ENCODE results near the gene TMA7B. TPM values are rescaled to one million over a fixed set of nuclear protein-coding genes. Genes with fewer than 3 reads are reported as not detected.
"Not testable (repeated sequence)": the region's sequence is repeated elsewhere in the genome, so short reads cannot be mapped to it uniquely, and the experiment has no call there.

Gene TMA7B
- total RNA-seq, 2 experiments from 2014 or later = 0.96 to 1.1 TPM

DNA sequence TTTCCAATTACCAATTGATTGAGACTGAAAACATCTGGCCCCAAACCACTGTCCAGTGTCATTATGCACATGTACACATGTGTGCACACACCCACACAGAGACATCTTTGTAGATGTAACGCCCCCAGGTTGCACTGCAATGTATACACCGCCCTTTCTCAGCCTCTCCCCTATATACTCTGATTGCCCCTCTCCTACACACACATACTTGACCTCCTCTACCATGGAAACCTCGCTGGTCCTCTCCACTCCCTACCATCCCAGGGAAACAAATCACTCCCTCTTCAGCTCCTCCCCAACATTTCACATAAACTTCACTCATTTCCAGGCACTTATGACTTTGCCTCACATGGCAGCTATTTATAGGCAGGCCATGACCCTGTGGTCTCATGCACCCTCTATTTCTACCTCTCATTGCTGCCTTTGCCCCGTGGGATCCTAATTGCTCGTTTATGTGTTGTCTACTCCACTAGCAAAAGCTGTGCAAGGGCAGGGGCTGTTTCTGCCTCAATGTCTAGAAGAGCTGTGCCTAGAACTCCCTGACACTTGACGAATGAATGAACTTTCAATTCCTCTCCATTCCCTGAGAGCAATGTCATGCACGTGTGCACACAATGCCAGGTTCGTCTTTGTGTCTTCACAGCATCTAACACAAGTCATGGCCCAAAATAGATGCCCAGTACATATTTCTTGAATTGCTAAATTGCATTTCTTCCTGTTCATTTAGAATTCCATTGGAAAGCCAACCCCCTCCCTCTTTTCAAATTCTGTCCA, 10.0 kb upstream of the TMA7B start:
- DNase-seq (no peak), ATAC-seq (no peak)
- ChIA-PET POLR2A (interaction anchor here (0.6 kb wide), 1 partner anchor 39 kb away, joined by 7 read pairs; no protein-coding TSS in a partner anchor), CTCF (interaction anchor here (0.6 to 3.8 kb wide), 5 partner anchors 7 to 171 kb away, joined by 3 to 29 read pairs (median 3); no protein-coding TSS in a partner anchor)
- no peak overlapping the region for H3K4me3 Mint-ChIP-seq
- peak overlapping the region; percentile 52 for H3K27ac Mint-ChIP-seq
- H3K9me3 Mint-ChIP-seq (ENCODE audit: low read depth) = no peaks in the 10 kb centered on the region
- H3K36me3 Mint-ChIP-seq (ENCODE audit: low read depth) = peaks cover 35% of the 10 kb centered on the region
- intact Hi-C loops (cut with DNase I, micrococcal nuclease) = loop anchor here in 1 of 2 experiments (5.0 to 10.0 kb wide), 3 partner anchors 42 to 395 kb away; partner anchors contain the start of genes ADSL and FAM83F
- H3K4me1 Mint-ChIP-seq = peaks cover 98% of the 10 kb centered on the region
- no peaks in the 10 kb centered on the region for H3K27me3 Mint-ChIP-seq

DNA sequence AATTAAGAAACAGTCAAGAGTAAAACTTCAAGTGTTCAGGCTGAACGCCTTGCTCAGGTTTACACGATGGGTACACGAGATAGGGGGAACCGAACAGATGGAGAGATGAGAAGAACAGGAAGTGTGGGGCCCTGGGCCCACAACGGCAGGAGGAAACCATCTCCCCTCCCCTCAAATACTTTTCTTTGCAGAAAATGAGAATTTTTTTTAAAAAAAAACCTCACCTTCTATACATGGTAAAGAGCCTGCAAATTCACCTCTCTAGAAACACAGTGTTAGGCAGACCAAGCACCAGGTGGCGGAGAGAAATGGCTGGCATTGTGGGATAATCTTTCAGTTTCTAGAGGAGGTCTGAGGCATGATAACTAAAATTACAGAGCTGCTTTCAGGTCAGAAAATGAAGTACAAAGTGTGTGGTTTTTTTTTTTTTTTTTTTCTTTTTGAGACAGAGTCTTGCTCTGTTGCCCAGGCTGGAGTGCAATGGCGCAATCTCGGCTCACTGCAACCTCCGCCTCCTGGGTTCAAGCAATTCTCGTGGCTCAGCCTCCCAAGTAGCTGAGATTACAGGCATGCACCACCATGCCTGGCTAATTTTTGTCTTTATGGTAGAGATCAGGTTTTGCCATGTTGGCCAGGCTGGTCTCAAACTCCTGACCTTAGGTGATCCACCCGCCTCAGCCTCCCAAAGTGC, 8.4 kb upstream of the TMA7B start:
- Mint-ChIP-seq H3K4me3 (peak overlapping the region; percentile 32), H3K36me3 (ENCODE audit: low read depth) (peaks cover 42% of the 10 kb centered on the region), H3K4me1 (peaks cover 92% of the 10 kb centered on the region), H3K27ac (peak overlapping the region; percentile 87)
- ChIA-PET POLR2A (interaction anchor here (0.6 to 1.5 kb wide), 5 partner anchors 13 to 428 kb away, joined by 3 to 6 read pairs (median 4); no protein-coding TSS in a partner anchor), CTCF (interaction anchor here (1.0 to 3.8 kb wide), 7 partner anchors 8 to 417 kb away, joined by 3 to 29 read pairs (median 5); no protein-coding TSS in a partner anchor)
- DNase-seq (peak; percentile 51), ATAC-seq (peak; percentile 71)
- not testable (repeated sequence) for H3K9me3 Mint-ChIP-seq (ENCODE audit: low read depth); H3K27me3 Mint-ChIP-seq
- intact Hi-C loops (cut with DNase I, micrococcal nuclease) = loop anchor here in 1 of 2 experiments (1.0 to 5.0 kb wide), 2 partner anchors 10 to 41 kb away; partner anchors contain the start of gene FAM83F

DNA sequence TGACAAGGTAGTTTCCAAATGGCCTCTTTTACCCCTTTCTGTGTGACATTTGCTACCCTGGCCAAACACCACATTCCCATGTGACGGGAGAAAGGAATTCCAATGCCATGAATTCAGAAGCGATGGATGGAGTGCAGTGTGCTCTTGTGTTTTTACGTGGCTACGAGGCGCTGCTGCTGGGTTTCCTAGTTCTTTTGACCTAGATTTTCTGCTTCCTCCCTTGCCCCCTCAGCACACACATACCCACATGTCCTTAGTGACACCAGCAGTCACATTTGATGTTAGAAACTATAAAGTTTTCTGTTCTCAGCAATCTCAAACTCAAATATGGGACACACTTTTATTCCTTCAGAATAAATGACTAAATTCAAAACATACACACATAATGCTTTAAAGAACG, 7.8 kb upstream of the TMA7B start:
- H3K36me3 Mint-ChIP-seq (ENCODE audit: low read depth) = peaks cover 48% of the 10 kb centered on the region
- H3K9me3 Mint-ChIP-seq (ENCODE audit: low read depth) = no peaks in the 10 kb centered on the region
- POLR2A ChIA-PET = interaction anchor here (0.9 to 1.5 kb wide), 3 partner anchors 9 to 42 kb away, joined by 3 to 4 read pairs (median 4); no protein-coding TSS in a partner anchor
- DNase-seq (no peak), ATAC-seq (no peak)
- H3K4me3 Mint-ChIP-seq = peak overlapping the region; percentile 29
- H3K27ac Mint-ChIP-seq = peak overlapping the region; percentile 87
- CTCF ChIA-PET = interaction anchor here (0.8 to 3.8 kb wide), 9 partner anchors 9 to 418 kb away, joined by 3 to 29 read pairs (median 4); no protein-coding TSS in a partner anchor
- intact Hi-C loops (cut with DNase I, micrococcal nuclease) = loop anchor here in 1 of 2 experiments (5.0 kb wide), 1 partner anchor 40 kb away; the partner anchor contains the start of gene FAM83F
- H3K27me3 Mint-ChIP-seq = no peaks in the 10 kb centered on the region
- H3K4me1 Mint-ChIP-seq = peaks cover 92% of the 10 kb centered on the region

DNA sequence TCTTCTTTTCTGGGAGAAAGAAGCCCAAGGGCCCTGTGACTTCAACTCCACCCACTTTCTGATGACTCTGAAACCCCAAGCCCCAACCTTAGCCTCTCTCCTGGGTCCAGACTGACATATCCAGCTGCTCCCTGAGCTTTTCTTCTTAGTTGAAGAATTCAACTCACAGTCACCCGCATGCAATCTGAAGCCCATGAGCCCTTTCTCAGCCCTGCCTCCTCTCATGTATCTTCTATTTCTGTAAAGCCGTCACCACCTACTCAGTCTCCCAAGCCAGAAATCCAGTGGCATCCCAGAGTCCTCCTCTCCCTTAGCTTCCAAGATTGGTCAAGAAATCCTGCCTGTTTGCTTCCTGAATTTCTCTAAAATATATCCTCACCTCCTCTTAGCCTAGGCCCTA, 7.1 kb upstream of the TMA7B start:
- intact Hi-C loops (cut with DNase I, micrococcal nuclease) = loop anchor here in 1 of 2 experiments (5.0 kb wide), 1 partner anchor 39 kb away; the partner anchor contains the start of gene FAM83F
- ChIA-PET CTCF (interaction anchor here (0.8 to 3.8 kb wide), 8 partner anchors 10 to 72 kb away, joined by 3 to 29 read pairs (median 4); no protein-coding TSS in a partner anchor), POLR2A (interaction anchor here (0.6 to 1.5 kb wide), 5 partner anchors 9 to 815 kb away, joined by 3 to 4 read pairs (median 4); no protein-coding TSS in a partner anchor)
- ATAC-seq (no peak), DNase-seq (no peak)
- Mint-ChIP-seq H3K27ac (peak overlapping the region; percentile 87), H3K27me3 (no peaks in the 10 kb centered on the region), H3K4me1 (peaks cover 90% of the 10 kb centered on the region), H3K36me3 (ENCODE audit: low read depth) (peaks cover 53% of the 10 kb centered on the region), H3K4me3 (no peak overlapping the region), H3K9me3 (ENCODE audit: low read depth) (no peaks in the 10 kb centered on the region)

DNA sequence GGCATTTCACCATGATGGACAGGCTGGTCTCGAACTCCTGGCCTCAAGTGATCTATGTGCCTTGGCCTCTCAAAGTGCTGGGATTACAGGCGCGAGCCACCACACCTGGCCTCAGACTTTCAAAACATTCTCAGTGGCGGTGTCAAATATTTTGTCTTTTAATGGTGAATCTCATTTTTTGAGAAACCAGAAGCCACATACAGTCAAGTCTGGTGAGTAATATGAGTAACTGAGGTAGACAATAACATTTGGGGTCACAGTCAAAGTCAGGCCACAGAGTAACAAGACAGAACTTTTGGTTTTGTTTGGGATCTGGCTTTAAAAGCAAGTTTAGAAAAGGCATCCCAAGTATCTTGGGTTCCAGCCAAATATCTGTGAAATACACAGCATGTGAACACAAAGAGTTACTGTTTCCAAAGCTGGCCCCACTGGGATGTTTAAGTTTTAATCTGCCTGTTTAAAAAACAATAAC, 5.6 kb upstream of the TMA7B start:
- intact Hi-C loops (cut with DNase I, micrococcal nuclease) = loop anchor here in 1 of 2 experiments (5.0 kb wide), 1 partner anchor 38 kb away; the partner anchor contains the start of gene FAM83F
- Mint-ChIP-seq H3K27ac (no peak overlapping the region), H3K4me3 (no peak overlapping the region), H3K36me3 (ENCODE audit: low read depth) (peaks cover 61% of the 10 kb centered on the region), H3K9me3 (ENCODE audit: low read depth) (no peaks in the 10 kb centered on the region), H3K4me1 (peaks cover 90% of the 10 kb centered on the region), H3K27me3 (no peaks in the 10 kb centered on the region)
- DNase-seq = peak; percentile 53
- peak; percentile 40 for ATAC-seq
- POLR2A ChIA-PET = no interaction called here
- CTCF ChIA-PET = interaction anchor here (1.0 kb wide), 1 partner anchor 17 kb away, joined by 3 read pairs; no protein-coding TSS in a partner anchor

DNA sequence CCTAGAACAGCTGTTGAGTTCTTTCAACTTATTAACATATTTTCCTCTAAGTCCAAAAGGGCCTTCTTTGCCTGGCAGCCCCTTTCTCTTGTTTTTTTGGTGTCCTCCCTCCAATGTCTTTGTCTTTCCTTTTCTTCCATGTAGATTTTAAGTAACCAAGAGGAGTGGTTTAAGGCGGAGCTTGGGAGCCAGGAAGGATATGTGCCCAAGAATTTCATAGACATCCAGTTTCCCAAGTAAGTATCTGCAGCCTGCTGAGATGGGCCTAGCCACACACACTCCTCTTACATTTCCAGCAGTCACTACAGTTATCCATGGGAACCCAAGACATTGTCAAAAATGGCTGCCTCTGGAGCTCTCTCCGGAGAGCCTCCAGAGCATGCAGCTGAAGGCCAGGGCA, 4.5 kb upstream of the TMA7B start:
- no peak for ATAC-seq
- Mint-ChIP-seq H3K27ac (no peak overlapping the region), H3K36me3 (ENCODE audit: low read depth) (peaks cover 65% of the 10 kb centered on the region), H3K9me3 (ENCODE audit: low read depth) (no peaks in the 10 kb centered on the region), H3K4me3 (no peak overlapping the region), H3K4me1 (peaks cover 90% of the 10 kb centered on the region), H3K27me3 (no peaks in the 10 kb centered on the region)
- intact Hi-C loops (cut with DNase I, micrococcal nuclease) = no loop called here
- POLR2A ChIA-PET = no interaction called here
- no peak for DNase-seq
- CTCF ChIA-PET = interaction anchor here (0.7 to 1.0 kb wide), 3 partner anchors 10 to 412 kb away, joined by 3 to 7 read pairs (median 4); no protein-coding TSS in a partner anchor

DNA sequence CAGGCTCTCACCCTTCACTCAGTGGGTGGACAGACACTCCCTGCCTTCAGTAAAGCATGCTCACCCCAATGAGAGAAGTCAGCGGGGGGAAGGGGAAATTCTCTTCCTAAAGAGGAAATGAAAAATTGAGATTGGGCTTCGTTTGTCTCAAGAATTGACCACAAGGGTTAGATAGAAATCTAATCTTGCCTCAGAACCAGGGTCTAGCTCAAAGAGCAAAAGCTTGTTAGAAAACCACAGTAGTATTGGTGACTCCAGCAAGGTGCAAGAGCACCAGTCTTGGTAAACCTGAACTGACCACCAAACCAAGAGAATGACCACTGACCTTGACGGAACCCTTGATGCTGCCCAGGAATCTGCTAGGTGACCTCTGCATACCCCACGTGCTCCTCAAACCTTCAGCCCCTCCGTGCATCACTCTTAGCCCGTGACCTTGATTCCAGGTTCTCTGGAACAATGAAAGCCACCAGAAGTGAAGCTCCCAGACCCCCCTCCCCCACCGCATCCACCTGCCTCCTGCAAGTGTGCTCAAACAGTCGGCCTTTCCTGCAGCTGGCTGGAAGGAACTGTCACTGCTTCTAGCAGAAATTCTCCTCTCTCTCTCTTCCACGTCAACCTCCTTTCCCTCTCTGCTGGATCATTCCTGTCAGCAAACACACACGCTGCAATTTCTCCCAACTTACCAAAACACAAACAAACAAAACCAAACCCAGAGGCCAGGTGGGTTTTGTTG, 3.1 kb upstream of the TMA7B start:
- ATAC-seq = no peak
- H3K27me3 Mint-ChIP-seq = no peaks in the 10 kb centered on the region
- intact Hi-C loops (cut with DNase I, micrococcal nuclease) = no loop called here
- peaks cover 68% of the 10 kb centered on the region for H3K36me3 Mint-ChIP-seq (ENCODE audit: low read depth)
- no peak overlapping the region for H3K4me3 Mint-ChIP-seq
- H3K9me3 Mint-ChIP-seq (ENCODE audit: low read depth) = no peaks in the 10 kb centered on the region
- ChIA-PET POLR2A (interaction anchor here (0.6 kb wide), 1 partner anchor 291 kb away, joined by 3 read pairs; no protein-coding TSS in a partner anchor), CTCF (interaction anchor here (1.0 to 1.4 kb wide), 3 partner anchors 8 to 29 kb away, joined by 3 to 5 read pairs (median 3); no protein-coding TSS in a partner anchor)
- H3K27ac Mint-ChIP-seq = peak overlapping the region; percentile 34
- no peak for DNase-seq
- peaks cover 90% of the 10 kb centered on the region for H3K4me1 Mint-ChIP-seq

DNA sequence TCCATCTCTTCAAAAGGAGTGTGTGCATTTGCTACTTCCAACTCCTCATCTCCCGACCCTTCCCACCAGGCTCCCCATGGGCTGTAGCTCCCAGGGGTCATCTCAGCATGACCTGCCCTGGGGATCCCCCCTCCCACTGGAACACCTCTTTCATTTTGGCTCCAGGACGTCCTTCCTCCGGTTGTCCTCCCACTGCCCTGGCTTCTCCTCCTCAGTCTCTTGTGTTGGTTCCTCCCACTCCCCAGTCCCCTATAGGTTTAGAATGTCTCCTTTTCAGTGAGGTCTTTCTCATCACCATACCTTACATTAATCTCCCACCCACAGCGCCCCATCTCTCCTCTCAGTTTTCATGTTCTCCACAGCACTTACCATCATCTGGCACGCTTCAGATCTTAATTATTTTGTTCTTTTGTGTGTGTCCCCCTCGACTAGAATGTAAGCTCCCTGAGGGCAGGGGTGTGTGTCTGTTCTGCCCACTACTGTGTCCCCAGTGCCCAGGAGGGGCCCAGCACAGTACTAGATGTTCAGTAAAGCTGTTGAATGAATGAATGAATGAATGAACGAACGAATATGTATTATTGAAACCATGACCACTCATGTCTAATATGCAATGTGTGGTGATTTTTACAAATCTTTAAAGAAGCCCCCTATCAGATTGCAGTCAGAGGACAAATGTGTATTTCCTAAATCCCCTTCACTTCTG, 2.0 kb upstream of the TMA7B start:
- Mint-ChIP-seq H3K27ac (peak overlapping the region; percentile 21), H3K4me1 (peaks cover 84% of the 10 kb centered on the region), H3K4me3 (no peak overlapping the region), H3K9me3 (ENCODE audit: low read depth) (no peaks in the 10 kb centered on the region), H3K36me3 (ENCODE audit: low read depth) (peaks cover 62% of the 10 kb centered on the region), H3K27me3 (no peaks in the 10 kb centered on the region)
- ATAC-seq (no peak), DNase-seq (no peak)
- ChIA-PET POLR2A (interaction anchor here (0.6 kb wide), 1 partner anchor 290 kb away, joined by 3 read pairs; no protein-coding TSS in a partner anchor), CTCF (interaction anchor here (1.4 kb wide), 1 partner anchor 9 kb away, joined by 5 read pairs; no protein-coding TSS in a partner anchor)
- intact Hi-C loops (cut with DNase I, micrococcal nuclease) = no loop called here

DNA sequence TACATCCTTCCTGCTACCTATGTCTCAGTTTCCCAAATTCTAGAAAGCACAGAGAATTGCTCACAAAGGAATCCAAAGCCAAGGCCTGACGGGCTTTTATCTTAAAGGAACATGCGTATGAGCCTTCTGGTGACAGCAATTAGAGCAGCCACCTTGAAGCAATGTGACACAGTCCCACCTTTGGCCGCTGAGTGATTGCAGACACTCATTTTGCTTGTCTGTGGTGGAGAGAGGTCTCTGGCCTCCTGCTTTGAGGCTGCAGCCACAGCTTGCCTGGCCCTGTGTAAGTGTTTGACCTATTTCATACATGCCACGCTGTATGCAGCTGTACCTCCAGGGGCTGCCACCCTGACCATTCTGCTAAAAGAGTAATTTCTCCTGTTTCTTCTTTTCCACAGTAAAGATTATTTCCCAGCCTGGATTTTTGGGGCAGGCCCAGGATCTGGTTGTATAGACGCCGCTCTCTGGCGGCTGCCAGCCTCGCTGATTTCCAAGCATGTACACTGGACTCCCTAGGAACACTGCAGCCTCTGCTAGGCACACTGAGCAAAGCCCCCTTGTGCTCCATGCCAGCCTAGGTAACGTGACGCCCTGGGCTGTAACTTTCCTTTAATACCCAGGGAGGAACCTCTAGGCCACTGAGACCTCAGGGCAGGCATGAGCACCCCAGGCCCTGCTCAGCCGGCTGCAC, 1.1 kb upstream of the TMA7B start:
- intact Hi-C loops (cut with DNase I, micrococcal nuclease) = no loop called here
- POLR2A ChIA-PET = no interaction called here
- Mint-ChIP-seq H3K4me3 (no peak overlapping the region), H3K36me3 (ENCODE audit: low read depth) (peaks cover 61% of the 10 kb centered on the region), H3K4me1 (peaks cover 80% of the 10 kb centered on the region), H3K27me3 (no peaks in the 10 kb centered on the region), H3K27ac (peak overlapping the region; percentile 67), H3K9me3 (ENCODE audit: low read depth) (no peaks in the 10 kb centered on the region)
- ATAC-seq = no peak
- CTCF ChIA-PET = no interaction called here
- DNase-seq = peak; percentile 48

Measured in activated CD4-positive, alpha-beta T cell treated with anti-CD3 and anti-CD28 coated beads for 36 hours (primary cell).